H9 (cell line): ENCODE measurements around the gene CEP152. TPM values are rescaled to one million over a fixed set of nuclear protein-coding genes. Genes with fewer than 3 reads are reported as not detected.
A peak's percentile ranks its signal among the peaks of the same experiment; 100 is the strongest.

Source experiments
- DNase-seq: peaks from one replicate; pipeline ENCODE4 v3.0.0-alpha.2; 2017
- H2AFZ ChIP-seq: one replicate; pipeline ENCODE4 v1.6.1; 2013; ENCODE audit warnings: mild to moderate bottlenecking, low read length, control low read depth, moderate library complexity
- H2AK5ac ChIP-seq: 2 replicates; pipeline ENCODE4 v1.6.1; 2013; ENCODE audit warnings: low read length, control low read depth, mixed read lengths; ENCODE audit not compliant: insufficient read length
- H2BK120ac ChIP-seq: one replicate; pipeline ENCODE4 v1.6.1; 2013; ENCODE audit warnings: low read depth, mild to moderate bottlenecking, low read length, control low read depth, inconsistent platforms; ENCODE audit not compliant: poor library complexity, severe bottlenecking
- H2BK12ac ChIP-seq: 2 replicates; pipeline ENCODE4 v1.6.1; 2013; ENCODE audit warnings: low read length, control low read depth, mixed read lengths, low read depth; ENCODE audit not compliant: insufficient read length
- H2BK15ac ChIP-seq: 2 replicates; pipeline ENCODE4 v1.6.1; 2013; ENCODE audit warnings: low read depth, low read length, control low read depth
- H2BK20ac ChIP-seq: one replicate; pipeline ENCODE4 v1.6.1; 2013; ENCODE audit warnings: low read depth, mild to moderate bottlenecking, low read length, control low read depth, inconsistent platforms; ENCODE audit not compliant: poor library complexity, severe bottlenecking
- H2BK5ac ChIP-seq: 2 replicates; pipeline ENCODE4 v1.6.1; 2013; ENCODE audit warnings: low read length, control low read depth, mixed read lengths; ENCODE audit not compliant: insufficient read length
- H3K14ac ChIP-seq: 2 replicates; pipeline ENCODE4 v1.6.1; 2013; ENCODE audit warnings: low read length, control low read depth; ENCODE audit not compliant: insufficient read depth
- H3K18ac ChIP-seq: 2 replicates; pipeline ENCODE4 v1.6.1; 2013; ENCODE audit warnings: low read depth, mild to moderate bottlenecking, mixed read lengths, low read length, control low read depth; ENCODE audit not compliant: insufficient read length
- H3K23ac ChIP-seq: 2 replicates; pipeline ENCODE4 v1.6.1; 2013; ENCODE audit warnings: low read length, control low read depth, mixed read lengths, low read depth; ENCODE audit not compliant: insufficient read length
- H3K23me2 ChIP-seq: 2 replicates; pipeline ENCODE4 v1.6.1; 2013; ENCODE audit warnings: low read depth, mild to moderate bottlenecking, mixed read lengths, low read length, control low read depth; ENCODE audit not compliant: insufficient read length, poor library complexity, severe bottlenecking
- H3K27ac ChIP-seq: 2 replicates; pipeline ENCODE4 v1.5.1; 2013; ENCODE audit warnings: low read length, control low read depth, mixed read lengths, low read depth; ENCODE audit not compliant: insufficient read length
- H3K27me3 ChIP-seq: 2 replicates; pipeline ENCODE4 v1.6.1; 2013; ENCODE audit warnings: low read length, control low read depth, inconsistent platforms; ENCODE audit not compliant: insufficient read depth
- H3K4ac ChIP-seq: 2 replicates; pipeline ENCODE4 v1.6.1; 2013; ENCODE audit warnings: low read depth, mild to moderate bottlenecking, control low read depth, inconsistent platforms, low read length, moderate library complexity
- H3K4me1 ChIP-seq: 2 replicates; pipeline ENCODE4 v1.6.1; 2013; ENCODE audit warnings: low read length, control low read depth, inconsistent platforms; ENCODE audit not compliant: insufficient read depth
- H3K4me2 ChIP-seq: 2 replicates; pipeline ENCODE4 v1.6.1; 2013; ENCODE audit warnings: low read length, control low read depth, mixed read lengths; ENCODE audit not compliant: insufficient read length, insufficient read depth
- H3K56ac ChIP-seq: 2 replicates; pipeline ENCODE4 v1.6.1; 2013; ENCODE audit warnings: low read depth, mild to moderate bottlenecking, mixed read lengths, low read length, control low read depth; ENCODE audit not compliant: insufficient read length
- H3K79me1 ChIP-seq: 2 replicates; pipeline ENCODE4 v1.6.1; 2013; ENCODE audit warnings: low read depth, mild to moderate bottlenecking, moderate library complexity, low read length, control low read depth, inconsistent platforms; ENCODE audit not compliant: insufficient read depth, poor library complexity, severe bottlenecking
- H3K79me2 ChIP-seq: 2 replicates; pipeline ENCODE4 v1.6.1; 2013; ENCODE audit warnings: low read length, control low read depth, inconsistent platforms; ENCODE audit not compliant: insufficient read depth
- H3K9ac ChIP-seq: 2 replicates; pipeline ENCODE4 v1.6.1; 2013; ENCODE audit warnings: low read length, control low read depth, mixed read lengths; ENCODE audit not compliant: insufficient read length; ENCODE audit errors: extremely low read depth
- H3K9me3 ChIP-seq: one replicate; pipeline ENCODE4 v1.6.1; 2013; ENCODE audit warnings: low read depth, low read length, inconsistent platforms; ENCODE audit not compliant: control insufficient read depth
- H3T11ph ChIP-seq: one replicate; pipeline ENCODE4 v1.6.1; 2013; ENCODE audit warnings: mild to moderate bottlenecking, low read length, control low read depth, inconsistent platforms
- H4K20me1 ChIP-seq: one replicate; pipeline ENCODE4 v1.6.1; 2013; ENCODE audit not compliant: control insufficient read depth, insufficient read length, insufficient read depth
- H4K5ac ChIP-seq: 2 replicates; pipeline ENCODE4 v1.6.1; 2013; ENCODE audit warnings: low read depth, mild to moderate bottlenecking, mixed read lengths, low read length, control low read depth; ENCODE audit not compliant: insufficient read length
- H4K8ac ChIP-seq: replicated peaks from 2 replicates; pipeline ENCODE4 v1.6.1; 2013; ENCODE audit warnings: low read length, control low read depth, mixed read lengths, low read depth; ENCODE audit not compliant: insufficient read length
- H4K91ac ChIP-seq: 2 replicates; pipeline ENCODE4 v1.6.1; 2013; ENCODE audit warnings: low read depth, mild to moderate bottlenecking, moderate library complexity, mixed read lengths, low read length, control low read depth; ENCODE audit not compliant: insufficient read length
- H3K27ac Mint-ChIP-seq, 3 experiments: 2 replicates in 2 of 3; 3 replicates in 1 of 3; pipeline ENCODE4 v1.8.0; 2020 to 2021; ENCODE audit warnings: mixed read lengths in 3 of 3, mild to moderate bottlenecking in 1 of 3, moderate library complexity in 1 of 3
- H3K27me3 Mint-ChIP-seq: 2 replicates; pipeline ENCODE4 v1.8.0; 2021; ENCODE audit warnings: low read depth, mild to moderate bottlenecking, moderate library complexity, mixed read lengths
- H3K36me3 Mint-ChIP-seq, 3 experiments: 2 replicates in 2 of 3; 3 replicates in 1 of 3; pipeline ENCODE4 v1.8.0; 2020 to 2021; ENCODE audit warnings: low read depth in 3 of 3, mixed read lengths in 3 of 3; ENCODE audit not compliant: insufficient read depth in 1 of 3
- H3K4me1 Mint-ChIP-seq, 2 experiments: 2 replicates each; pipeline ENCODE4 v1.8.0; 2020; ENCODE audit warnings: mixed read lengths in 2 of 2
- H3K4me3 Mint-ChIP-seq, 2 experiments: 2 replicates in 1 of 2; 3 replicates in 1 of 2; pipeline ENCODE4 v1.8.0; 2020 to 2021; ENCODE audit warnings: mild to moderate bottlenecking in 2 of 2, mixed read lengths in 2 of 2, moderate library complexity in 1 of 2
- H3K9me3 Mint-ChIP-seq, 2 experiments: 2 replicates in 1 of 2; 3 replicates in 1 of 2; pipeline ENCODE4 v1.8.0; 2020; ENCODE audit warnings: mild to moderate bottlenecking in 2 of 2, mixed read lengths in 2 of 2, moderate library complexity in 1 of 2
- WGBS: extraction: QIAGEN DNeasy Blood & Tissue Kit; methylation state at CpG from one replicate; pipeline ENCODE4 v1.1.7; 2013; ENCODE audit warnings: missing lambda C conversion rate, low lambda C conversion rate, mixed read lengths; ENCODE audit not compliant: insufficient read length; ENCODE audit errors: extremely low coverage; 5-methylcytosine and 5-hydroxymethylcytosine counted together
- total RNA-seq: library from RNA; stranded (reverse); gene quantifications from 2 replicates; pipeline ENCODE4 v1.2.1, GENCODE V29; 2021
- TF ChIP-seq, protein P1 (sequence below): fragments of 200-600 bp; sonication (generic); conservative IDR thresholded peaks from 3 replicates; pipeline ENCODE4 v1.8.0; 2021; ENCODE audit warnings: antibody characterized with exemption, mild to moderate bottlenecking

Gene CEP152
- total RNA-seq, 1 experiment from 2014 or later = 10.9 TPM

DNA sequence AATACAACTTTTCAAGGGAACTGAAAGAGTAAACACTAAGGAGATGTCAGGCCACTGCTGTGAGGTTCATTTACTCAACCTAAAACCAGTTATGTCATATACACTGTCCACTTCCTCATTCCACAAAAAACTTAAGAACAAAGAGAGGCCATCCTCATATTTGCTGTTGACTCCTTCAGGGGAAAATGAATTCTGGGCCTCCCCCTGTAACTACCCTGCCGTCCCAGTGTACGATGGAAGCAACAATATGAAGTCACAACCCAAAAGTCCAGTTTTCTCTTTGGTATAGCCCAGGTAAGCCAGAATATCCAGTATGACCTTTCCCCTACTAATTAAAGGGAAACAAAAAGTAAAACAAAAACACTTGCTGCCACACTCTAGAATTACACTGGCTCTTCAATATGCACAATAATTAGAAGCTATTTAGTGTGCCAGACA lies 16.2 kb downstream of the CEP152 start:
- Histone ChIP-seq H3K14ac (no peak overlapping the region), H3K56ac (no peak overlapping the region), H2BK120ac (no peak overlapping the region), H3K18ac (no peak overlapping the region), H4K20me1 (no peaks in the 10 kb centered on the region), H3K9me3 (no peaks in the 10 kb centered on the region), H3T11ph (no peak overlapping the region), H3K27me3 (no peaks in the 10 kb centered on the region), H3K23me2 (no peaks in the 10 kb centered on the region), H3K4me1 (no peaks in the 10 kb centered on the region), H2AK5ac (no peak overlapping the region), H3K79me1 (no peaks in the 10 kb centered on the region), H4K5ac (no peak overlapping the region), H3K4ac (no peak overlapping the region), H3K79me2 (no peaks in the 10 kb centered on the region), H2BK15ac (no peak overlapping the region), H4K8ac (no peak overlapping the region), H3K4me2 (no peak overlapping the region), H3K23ac (no peak overlapping the region), H2AFZ (no peak overlapping the region), H2BK20ac (no peak overlapping the region), H2BK5ac (no peak overlapping the region), H3K9ac (no peak overlapping the region), H4K91ac (no peak overlapping the region), H3K27ac (no peak overlapping the region), H2BK12ac (no peak overlapping the region)
- Mint-ChIP-seq H3K27ac (peak overlapping the region in 2 of 3 experiments; percentile 15 to 87; a peak in 4 of 7 replicates), H3K27me3 (no peaks in the 10 kb centered on the region), H3K4me1 (peaks cover 8 to 17% of the 10 kb centered on the region in 2 experiments), H3K9me3 (no peaks in the 10 kb centered on the region), H3K36me3 (peaks cover 11 to 43% (median 26%) of the 10 kb centered on the region in 3 experiments; a peak in 6 of 7 replicates), H3K4me3 (no peak overlapping the region)
- no CpG with 5 or more reads among the region's 2 CpGs for WGBS
- TF ChIP-seq, protein P1, sequence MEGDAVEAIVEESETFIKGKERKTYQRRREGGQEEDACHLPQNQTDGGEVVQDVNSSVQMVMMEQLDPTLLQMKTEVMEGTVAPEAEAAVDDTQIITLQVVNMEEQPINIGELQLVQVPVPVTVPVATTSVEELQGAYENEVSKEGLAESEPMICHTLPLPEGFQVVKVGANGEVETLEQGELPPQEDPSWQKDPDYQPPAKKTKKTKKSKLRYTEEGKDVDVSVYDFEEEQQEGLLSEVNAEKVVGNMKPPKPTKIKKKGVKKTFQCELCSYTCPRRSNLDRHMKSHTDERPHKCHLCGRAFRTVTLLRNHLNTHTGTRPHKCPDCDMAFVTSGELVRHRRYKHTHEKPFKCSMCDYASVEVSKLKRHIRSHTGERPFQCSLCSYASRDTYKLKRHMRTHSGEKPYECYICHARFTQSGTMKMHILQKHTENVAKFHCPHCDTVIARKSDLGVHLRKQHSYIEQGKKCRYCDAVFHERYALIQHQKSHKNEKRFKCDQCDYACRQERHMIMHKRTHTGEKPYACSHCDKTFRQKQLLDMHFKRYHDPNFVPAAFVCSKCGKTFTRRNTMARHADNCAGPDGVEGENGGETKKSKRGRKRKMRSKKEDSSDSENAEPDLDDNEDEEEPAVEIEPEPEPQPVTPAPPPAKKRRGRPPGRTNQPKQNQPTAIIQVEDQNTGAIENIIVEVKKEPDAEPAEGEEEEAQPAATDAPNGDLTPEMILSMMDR = no peak
- DNase-seq = no peak
